HTERT RPE-1 (cell line): ENCODE results near the gene ATP2B3.

Source experiments
- in situ Hi-C: fragments of 300-500 bp; cut with MboI; formaldehyde crosslinking; loops from 4 replicates; pipeline ENCODE4 v1.14.3; 2020; ENCODE audit warnings: low sequenced_read_pairs

Gene ATP2B3

DNA sequence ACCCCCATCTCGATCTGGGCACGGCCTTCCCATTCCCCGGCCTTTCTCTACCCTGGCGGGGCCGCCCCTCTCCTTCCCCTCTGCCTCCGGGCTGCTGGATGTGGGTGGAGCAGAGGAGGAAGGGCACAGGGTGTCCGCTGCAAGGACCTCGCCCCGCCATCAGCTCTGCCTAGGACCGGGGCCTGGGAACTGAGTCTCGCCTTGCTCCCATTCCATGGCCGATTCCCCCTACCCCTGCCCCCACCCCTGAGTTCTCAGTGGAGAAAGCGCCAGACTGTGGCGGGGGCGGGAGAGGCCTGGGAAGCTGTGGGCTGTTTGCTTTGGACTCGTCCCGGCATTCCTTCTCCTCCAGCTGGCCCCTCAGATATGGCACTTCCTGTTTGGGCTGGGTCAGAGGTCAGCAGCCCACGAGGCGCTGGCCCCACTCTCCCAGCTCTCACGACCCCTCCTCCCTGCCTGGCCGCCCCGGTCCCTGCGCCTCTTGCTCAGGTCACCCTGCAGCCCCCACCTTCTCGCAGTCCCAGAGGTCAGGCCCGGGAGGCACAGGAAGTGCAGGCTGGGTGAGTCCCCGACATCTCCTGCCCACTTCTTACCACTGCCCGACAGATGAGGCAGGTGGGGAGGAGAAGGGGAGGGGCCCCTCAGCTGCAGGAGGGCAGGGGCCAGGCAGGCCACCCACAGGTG is 29.1 kb upstream of the ATP2B3 start:
- in situ Hi-C loops, result no loop called here

DNA sequence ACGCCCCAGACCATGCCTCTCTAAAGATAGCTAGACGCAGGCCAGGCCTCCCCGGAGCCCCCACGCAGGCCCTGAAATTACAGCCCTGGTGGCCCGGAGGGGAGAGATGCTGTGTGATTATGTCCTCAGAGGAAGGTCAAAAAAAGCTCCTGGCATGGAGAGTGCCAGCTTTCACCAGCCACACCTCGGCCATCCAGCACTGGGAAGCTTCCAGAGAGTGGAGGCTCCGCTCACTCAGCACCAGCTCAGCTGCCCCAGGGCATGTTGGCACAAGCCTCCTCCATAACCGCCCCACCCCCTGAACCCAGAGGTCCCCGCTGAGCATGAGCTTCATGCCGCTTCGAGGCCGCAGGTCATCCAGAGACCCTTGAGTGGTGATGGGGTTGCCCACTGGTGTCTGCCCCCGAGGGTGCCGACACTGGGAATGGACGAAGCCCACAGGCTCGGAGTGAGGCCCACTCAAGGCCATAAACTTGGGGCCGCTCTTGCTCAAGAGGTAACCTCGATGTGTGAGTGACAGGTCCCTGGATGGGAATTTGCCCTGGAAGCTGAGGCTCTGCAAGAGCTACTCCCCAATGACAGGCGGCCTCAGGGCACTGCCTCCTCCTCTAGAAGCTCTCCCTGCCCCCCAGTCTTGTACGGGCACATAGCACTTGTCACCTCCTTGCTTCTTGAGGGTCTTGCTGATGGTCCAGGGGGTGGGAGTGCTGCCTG is 27.1 kb upstream of the ATP2B3 start:
- in situ Hi-C loops, result no loop called here

DNA sequence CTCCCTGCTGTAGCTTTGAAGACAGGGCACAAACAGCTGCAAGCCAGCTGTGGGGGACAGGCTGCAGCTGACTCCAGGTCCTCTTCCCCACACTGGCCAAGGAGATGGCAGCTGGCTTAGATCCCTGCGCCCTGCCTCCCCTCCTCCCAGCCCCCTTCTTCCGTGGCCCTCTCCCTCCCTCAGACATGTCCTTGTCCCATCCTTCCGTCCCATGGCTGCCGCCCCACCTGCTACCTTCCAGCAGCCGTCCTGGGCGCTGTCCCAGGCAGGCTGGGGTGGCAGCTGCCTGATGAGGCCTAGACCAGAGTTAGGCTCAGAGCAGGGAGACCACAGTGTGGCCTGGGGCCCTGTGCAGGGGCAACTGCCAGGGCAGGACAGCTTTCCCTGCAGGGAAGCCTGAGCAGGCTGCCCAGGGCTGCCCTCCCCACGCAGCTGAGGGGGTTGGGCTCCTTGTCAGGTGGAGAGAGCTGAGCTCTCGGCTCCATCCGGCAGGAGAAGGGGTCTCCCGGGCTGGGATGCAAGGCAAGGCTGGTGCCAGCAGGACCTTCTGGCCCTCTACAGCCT is 26.0 kb upstream of the ATP2B3 start:
- in situ Hi-C loops, result no loop called here

DNA sequence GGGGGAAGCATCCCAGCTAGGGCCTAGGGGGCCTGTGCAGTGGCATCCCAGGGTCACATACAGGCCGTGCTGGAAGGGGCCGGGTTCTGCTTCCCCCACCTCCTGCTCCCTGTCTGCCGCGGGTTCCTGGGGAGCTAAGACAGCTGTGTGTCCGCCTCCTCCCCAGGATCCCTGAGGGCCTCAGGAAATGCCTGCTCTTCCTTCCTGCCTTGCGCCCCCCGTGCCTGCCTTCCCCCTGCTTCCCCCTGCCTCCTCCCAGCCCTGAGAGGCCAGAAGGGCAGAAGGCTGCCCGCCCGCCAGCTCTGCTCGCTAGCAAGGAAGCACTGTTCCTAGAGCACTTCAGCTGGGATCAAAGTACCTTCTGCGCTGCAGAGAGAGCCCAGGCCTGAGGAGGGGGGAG is 25.5 kb upstream of the ATP2B3 start:
- in situ Hi-C loops, result no loop called here

DNA sequence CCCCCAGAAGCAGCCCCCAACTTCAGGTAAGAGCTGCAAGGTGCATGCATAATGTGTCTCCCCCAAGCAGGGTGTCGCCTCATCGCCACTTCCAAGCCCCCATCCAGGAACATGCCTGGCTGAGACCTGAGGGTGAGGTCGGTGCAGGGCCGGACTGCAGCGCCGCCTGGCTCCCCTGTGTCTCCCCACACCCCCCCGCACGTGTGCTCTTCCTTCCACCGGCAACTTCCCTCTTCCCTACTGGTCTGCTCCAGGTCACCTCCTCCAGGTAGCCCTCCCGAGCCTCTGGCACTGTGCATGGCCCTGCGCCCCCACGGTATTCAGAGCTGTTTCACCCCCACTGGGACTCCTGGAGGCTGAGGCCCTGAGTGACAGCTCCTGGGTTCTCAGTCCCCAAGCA is 24.9 kb upstream of the ATP2B3 start:
- in situ Hi-C loops, result no loop called here

DNA sequence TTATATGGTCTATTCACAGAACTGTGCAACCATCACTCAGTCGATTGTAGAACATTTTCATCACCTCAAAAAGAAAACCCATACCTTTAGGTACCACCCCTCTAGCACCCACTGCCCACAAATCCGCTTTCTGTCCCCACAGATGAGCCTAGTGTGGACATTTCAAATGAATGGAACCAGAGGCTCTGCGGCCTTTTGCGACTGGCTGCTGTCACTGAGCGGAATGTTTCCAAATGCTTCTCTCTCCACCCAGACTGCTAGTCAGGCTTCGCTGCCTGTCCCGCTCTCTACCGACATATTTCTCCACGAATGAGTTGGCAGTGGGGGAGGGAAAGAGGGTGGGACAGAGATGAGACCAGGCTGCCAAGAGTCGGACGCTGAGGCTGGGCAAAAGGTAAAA is 24.4 kb upstream of the ATP2B3 start:
- in situ Hi-C loops, result no loop called here

DNA sequence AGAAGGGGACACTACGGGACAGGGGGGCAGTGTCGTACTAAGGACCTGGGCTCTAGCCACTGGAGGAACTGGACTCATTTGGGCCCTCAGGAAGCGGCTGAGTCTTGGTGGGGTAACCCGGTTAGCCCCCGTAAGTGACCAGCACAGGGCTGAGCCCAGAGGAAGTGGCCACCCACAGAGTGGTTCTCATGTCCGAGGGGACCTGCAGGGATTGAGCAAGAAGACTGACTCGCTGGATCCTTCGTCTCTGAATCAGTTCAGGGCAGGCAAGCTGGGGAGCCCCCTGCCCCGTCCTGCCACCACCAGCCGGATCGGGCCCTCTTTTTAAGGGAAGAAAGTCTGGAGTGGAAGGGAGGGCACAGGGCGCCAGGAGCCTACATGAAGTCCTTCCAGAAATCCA is 23.4 kb upstream of the ATP2B3 start:
- in situ Hi-C loops, result no loop called here

DNA sequence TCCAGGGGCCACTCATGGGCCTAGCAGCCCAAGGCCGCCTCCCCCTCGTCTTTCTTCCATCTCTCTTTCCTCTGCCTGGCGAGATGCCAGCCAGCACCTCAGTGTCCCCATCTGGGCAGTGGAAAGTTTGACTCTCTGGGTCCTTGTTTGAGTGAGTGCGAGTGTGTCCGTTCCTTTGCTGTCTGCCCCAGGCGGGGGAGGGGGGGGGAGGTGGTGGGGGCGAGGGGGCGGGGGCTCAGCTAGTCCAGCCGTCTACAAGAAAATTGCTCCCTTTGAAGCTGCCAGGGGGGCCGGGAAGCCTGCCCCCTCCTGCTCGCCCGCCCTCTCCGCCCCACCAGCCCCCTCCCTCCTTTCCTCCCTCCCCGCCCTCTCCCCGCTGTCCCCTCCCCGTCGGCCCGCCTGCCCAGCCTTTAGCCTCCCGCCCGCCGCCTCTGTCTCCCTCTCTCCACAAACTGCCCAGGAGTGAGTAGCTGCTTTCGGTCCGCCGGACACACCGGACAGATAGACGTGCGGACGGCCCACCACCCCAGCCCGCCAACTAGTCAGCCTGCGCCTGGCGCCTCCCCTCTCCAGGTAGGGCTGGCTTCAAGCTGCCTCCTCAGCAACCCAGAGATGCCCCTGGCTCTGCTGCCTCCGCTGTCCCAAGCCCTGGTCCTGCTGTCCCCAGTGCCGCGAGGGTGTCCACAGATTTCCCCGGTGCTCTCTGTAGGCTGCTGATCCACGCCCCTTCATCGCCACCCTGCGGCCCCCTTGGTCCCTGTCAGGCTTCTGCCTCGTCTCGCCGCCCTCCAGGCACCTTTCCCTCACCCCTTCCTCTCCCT is 22.7 kb upstream of the ATP2B3 start, which contains the start of gene BGN:
Gene BGN (plus strand): TSS at position 440 of the 821 bp plus-strand sequence. CDS start 9,652 bp downstream, outside the sequence.
- in situ Hi-C loops, result no loop called here

DNA sequence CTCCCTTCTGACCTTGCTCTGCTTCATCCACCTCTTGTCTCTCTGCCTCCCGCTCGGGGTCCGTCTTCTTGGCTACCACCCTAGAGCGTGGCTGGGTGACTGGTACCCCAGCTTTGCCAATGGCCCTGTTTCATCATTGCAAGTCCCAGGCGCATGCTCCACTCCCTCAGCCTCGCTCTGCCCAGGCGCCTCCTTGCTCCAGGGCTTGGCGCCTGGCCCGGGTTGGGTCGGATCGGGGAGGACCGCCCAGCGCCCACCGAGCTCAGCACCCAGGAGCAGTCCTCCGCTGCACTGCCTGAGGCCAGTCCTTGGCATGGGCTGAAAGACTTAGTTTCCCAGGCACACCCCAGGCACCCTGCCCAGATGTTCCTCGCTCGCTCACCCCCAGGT is 22.1 kb upstream of the ATP2B3 start:
- in situ Hi-C loops, result no loop called here

DNA sequence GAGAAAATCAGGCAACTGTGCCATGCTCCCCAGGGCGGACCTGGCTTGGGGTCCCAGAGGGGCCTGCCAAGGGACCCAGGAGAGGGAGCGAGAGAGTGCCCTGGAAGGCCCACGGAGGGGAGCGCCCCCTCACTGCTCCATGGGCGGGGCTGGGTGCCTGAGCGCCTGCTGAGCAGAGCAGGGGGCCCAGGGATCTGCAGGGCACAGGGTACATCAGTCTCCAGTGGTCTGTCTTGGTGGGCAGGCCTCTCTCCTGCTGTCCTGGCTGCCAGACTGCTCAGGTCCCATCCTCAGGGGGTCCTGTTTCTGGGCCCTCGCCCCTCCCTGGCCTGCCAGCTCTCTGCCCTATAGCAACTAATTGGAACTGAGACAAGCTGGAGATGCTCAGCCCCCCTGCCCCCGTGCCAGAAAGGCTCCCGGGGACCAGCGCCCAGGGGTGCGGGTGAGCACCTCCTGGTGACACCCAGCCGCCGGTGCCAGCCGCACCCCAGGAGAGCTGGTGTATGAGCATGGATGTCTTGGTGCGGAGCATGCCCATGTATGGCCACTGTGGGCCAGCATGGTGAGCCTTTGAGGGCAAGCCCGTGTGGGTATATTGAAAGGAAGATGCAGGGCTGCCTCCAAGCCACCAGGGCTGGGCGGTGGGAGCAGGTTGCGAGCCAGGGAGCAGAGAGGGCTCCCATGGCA is 21.4 kb upstream of the ATP2B3 start:
- in situ Hi-C loops, result no loop called here

DNA sequence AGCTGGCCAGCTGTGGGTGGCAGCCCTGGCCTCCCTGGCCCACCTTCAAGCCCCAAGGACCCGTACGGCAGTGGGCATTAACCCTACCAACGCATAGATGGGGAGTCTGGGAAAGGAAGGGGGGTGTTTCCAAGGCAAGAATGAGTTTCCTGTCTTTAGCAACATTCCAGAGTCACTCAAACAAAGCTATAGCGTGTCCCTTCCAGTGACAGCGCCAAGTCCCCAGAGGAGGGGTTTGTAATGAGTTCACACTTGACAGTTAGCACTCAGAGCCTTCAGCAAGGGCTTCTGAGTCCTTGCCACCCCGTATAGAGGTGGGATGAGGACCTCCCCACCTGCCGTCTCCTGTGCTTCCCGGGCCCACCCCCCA is 20.9 kb upstream of the ATP2B3 start:
- in situ Hi-C loops, result no loop called here

DNA sequence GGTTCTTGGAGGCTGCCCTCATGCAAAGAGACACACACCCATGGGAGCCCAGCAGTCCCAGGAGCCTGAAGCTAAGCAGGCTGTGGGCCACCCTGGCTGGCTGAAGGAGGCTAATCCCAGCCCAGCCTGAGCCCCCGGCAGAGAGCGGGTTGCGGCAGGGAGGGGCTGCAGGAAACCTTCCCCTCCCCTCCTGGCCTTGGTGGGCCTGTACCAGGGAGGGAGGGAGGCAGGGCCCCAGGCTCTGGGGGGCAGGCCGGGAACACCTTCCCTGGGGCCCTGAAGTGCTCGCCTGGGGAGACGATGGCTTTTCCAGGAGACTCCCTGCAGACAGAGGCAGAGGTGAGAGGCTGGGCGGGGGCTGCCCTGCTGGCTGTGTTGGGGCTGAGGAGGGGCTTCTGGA is 19.0 kb upstream of the ATP2B3 start:
- in situ Hi-C loops, result no loop called here

DNA sequence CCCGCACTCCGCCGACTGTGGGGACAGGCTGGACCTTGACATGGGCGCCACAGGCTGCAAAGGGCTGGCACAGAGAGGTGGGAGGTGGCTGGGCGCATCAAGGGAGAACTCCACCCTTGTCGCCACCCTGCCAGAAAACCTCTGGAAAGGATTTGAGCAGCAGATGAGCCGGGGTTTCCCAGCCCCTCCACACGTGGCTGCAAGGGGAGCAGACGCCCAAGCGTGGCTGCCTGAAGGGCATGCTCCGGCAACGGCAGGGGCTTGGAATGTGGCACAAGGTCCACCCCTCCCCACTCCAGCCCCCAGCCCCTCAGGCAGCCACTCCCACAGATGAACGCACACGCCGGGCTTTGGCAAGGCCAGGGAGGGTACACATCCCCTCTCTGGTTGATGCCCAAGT is 18.1 kb upstream of the ATP2B3 start:
- in situ Hi-C loops, result no loop called here

DNA sequence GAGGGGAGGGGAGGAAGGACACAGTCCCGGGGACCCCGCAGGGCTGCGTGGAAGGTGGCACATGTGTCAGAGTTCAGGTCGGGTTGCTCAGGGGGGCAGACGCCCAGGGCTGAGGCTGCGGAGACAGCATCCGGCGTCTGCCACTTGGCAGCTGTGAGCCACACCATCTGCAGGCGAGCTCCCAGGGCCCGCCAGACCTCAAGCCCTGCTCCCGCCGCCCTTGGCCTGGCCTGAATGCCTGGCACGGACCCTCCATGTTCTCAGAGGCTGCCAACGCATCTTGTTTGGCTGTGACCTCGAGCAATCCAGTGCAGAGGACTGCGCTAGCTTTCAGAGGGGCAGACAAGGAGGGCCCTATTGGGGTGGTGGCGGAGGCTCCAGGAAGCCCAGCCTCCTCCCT is 17.6 kb upstream of the ATP2B3 start:
- in situ Hi-C loops, result no loop called here

DNA sequence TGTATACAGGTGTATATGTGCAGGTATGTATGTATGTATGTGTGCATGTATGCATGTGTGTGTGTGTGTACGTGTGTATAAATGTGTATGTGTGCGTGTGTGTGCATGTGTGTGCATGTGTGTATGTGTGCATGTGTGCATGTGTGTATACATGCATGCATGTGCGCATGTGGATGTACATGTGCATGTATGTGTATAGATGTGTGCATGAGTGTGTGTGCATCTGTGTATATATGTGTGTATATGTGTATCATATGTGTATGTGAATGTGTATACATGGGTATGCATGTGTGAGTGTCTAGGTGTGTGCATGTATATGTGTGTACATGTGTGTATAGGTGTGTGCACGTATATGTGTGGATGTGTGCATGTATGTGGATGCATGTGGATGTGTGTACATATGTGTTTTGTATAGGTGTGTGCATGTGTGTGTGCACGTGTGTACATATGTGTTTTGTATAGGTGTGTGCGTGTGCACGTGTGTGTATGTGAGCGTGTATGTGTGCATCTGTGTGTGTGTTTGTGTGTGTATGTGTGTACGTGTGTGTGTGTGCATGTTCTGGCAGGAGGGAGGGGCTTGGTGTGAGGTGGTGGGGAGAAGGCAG is 16.7 kb upstream of the ATP2B3 start:
- in situ Hi-C loops, result no loop called here

DNA sequence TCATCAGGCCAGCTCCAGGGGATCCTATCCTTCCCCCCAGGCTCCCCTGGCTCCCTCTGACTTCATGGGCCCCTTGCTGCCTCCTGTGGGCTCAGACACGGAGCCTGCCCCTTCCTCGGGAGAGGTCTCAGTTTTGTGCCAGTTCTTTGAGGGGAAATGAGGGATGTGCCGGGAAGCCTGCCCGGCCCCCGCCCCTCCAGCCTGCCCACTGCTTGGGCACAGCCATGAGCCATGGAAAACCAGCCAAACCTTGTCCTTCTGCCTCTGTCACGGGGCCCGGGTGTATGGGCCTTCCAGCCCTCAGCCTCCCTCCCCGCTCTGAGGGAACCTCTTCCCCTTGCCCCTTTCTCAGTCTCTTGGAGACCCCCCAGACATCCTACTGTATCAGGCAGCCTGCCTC is 15.9 kb upstream of the ATP2B3 start:
- in situ Hi-C loops, result no loop called here

DNA sequence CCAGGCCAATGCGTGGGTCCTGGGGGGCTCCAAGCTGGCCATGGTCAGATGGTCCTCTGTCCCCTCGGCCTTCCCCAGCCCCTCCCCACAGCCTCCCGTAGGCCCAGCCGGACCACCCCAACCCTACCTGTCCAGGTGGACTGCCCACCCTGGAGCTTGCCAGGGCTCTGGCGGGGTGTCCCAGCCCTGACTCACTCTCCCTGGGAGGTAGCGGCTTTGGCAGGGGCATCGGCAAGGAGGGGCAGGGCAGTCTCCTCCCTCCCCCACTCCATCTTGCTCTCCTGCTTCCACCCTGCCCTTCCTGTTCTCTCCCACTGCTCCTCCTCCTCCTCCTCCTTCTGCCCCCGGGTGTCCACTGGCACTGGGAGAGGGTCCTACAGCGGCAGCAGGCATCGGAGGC is 15.3 kb upstream of the ATP2B3 start:
- in situ Hi-C loops, result no loop called here

DNA sequence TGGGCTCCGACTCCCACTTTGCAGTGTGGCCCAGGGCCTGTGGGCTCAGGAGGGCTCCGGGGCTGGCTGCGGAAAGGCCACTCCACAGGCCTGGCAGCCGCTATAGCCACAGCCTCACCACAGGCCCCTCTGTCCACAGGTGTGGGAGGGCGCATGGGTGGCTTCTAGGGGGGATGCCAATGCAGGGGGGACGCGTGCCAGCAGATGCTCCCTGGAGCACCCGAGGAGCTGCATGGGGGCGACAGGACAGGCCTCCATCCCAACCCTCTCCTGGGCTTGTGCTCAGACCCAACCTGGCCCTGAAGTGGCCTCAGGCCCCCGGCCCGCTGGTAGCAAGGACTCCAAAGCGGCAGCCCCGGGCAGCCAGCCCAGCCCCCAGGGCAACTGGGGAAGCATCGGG is 14.6 kb upstream of the ATP2B3 start:
- in situ Hi-C loops, result no loop called here

DNA sequence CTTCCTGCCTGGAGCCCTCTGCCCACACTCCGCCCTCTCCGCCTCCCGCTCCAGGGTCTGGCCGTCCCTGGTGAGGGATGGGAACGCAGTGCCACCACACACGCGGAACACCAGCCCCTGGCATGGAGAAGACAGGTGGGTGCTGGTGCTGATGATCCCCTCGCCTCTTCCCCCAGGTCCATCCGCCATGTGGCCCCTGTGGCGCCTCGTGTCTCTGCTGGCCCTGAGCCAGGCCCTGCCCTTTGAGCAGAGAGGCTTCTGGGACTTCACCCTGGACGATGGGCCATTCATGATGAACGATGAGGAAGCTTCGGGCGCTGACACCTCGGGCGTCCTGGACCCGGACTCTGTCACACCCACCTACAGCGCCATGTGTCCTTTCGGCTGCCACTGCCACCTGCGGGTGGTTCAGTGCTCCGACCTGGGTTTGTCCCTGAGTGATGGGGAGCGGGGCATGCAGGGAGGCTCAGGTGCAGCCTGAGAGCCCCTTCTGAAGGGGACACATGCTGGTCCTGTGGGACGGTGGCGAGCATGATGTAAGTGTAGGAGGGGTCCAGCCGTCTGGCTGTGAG is 12.9 kb upstream of the ATP2B3 start:
- in situ Hi-C loops, result no loop called here

DNA sequence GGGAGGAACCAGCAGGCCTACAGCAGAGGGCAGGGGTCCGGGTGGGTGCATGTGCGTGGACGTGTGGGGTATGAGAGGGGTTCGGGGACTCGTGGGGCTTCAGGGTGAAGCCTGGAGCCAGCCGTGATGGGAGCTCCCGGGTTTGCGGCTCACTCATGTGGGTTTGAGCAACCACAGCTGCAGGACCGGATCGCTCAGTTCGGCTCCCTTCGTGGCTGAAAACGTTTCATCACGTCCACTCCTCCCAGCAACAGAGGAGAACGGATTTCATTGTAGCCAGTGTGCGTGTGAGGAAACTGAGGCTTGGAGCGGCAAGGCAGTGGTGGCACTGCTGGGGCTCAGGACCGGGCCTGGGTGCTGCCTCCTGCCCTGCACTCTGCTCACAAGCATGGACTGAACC is 12.1 kb upstream of the ATP2B3 start:
- in situ Hi-C loops, result no loop called here
